OCI-LY7 (cell line): ENCODE results near the gene CBFA2T3. TPM values are rescaled to one million over a fixed set of nuclear protein-coding genes. Genes with fewer than 3 reads are reported as not detected.

Experiments
- BruUV-seq: library from RNA; stranded (reverse); fragments of 400-500 nt; replicated peaks from 2 replicates; lab custom pipeline; 2021; lab: Mats Ljungman, UMichigan
- CTCF ChIA-PET: fragments of 300-600 bp; sonication (Branson Sonifier 250); formaldehyde crosslinking; loops from one replicate; lab custom pipeline; 2022; ENCODE audit warnings: antibody characterized with exemption; ENCODE audit not compliant: unreplicated experiment; lab: Charles Lee
- POLR2A ChIA-PET: fragments of 300-600 bp; sonication (Branson Sonifier 250); formaldehyde crosslinking; loops from one replicate; lab custom pipeline; 2022; ENCODE audit warnings: antibody characterized with exemption; lab: Charles Lee
- DNase-seq: peaks from one replicate; pipeline ENCODE4 v3.0.0-alpha.2; 2015; ENCODE audit warnings: low spot score
- H2AFZ ChIP-seq: fragments of 200-600 bp; sonication (generic), shearing (Covaris generic); 2 replicates; pipeline ENCODE4 v1.6.1; 2014; ENCODE audit warnings: mild to moderate bottlenecking, antibody characterized with exemption, low read length, moderate library complexity
- H3K27ac ChIP-seq: fragments of 200-600 bp; sonication (generic); 2 replicates; pipeline ENCODE4 v1.5.1; 2014; ENCODE audit warnings: mixed run types, low read depth, mild to moderate bottlenecking, moderate library complexity, low read length, inconsistent platforms; ENCODE audit not compliant: poor library complexity, severe bottlenecking
- H3K36me3 ChIP-seq: fragments of 200-600 bp; sonication (generic); 2 replicates; pipeline ENCODE4 v1.6.1; 2014; ENCODE audit warnings: mild to moderate bottlenecking, antibody characterized with exemption, low read length, moderate library complexity, mixed read lengths; ENCODE audit not compliant: insufficient read depth
- H3K4me1 ChIP-seq: fragments of 200-600 bp; sonication (generic); 2 replicates; pipeline ENCODE4 v1.5.1; 2014; ENCODE audit warnings: mild to moderate bottlenecking, low read length; ENCODE audit not compliant: insufficient read depth, poor library complexity, severe bottlenecking
- H3K4me2 ChIP-seq: fragments of 200-600 bp; sonication (generic); 2 replicates; pipeline ENCODE4 v1.6.1; 2014; ENCODE audit warnings: mild to moderate bottlenecking, low read length
- H3K4me3 ChIP-seq: fragments of 200-600 bp; sonication (generic); 2 replicates; pipeline ENCODE4 v1.5.1; 2014; ENCODE audit warnings: mild to moderate bottlenecking, low read depth, low read length; ENCODE audit not compliant: poor library complexity, severe bottlenecking
- H3K79me2 ChIP-seq: fragments of 200-600 bp; sonication (generic); 2 replicates; pipeline ENCODE4 v1.6.1; 2016; ENCODE audit warnings: low read depth, mild to moderate bottlenecking, low read length, moderate library complexity, mixed read lengths; ENCODE audit not compliant: insufficient read depth
- H3K9me2 ChIP-seq: fragments of 200-600 bp; sonication (generic); 2 replicates; pipeline ENCODE4 v1.6.1; 2016; ENCODE audit warnings: mild to moderate bottlenecking, low read length, mixed read lengths; ENCODE audit not compliant: insufficient read depth
- H3K9me3 ChIP-seq: fragments of 200-600 bp; sonication (generic); 2 replicates; pipeline ENCODE4 v1.6.1; 2014; ENCODE audit warnings: mild to moderate bottlenecking, mixed run types, low read length, mixed read lengths
- H4K20me1 ChIP-seq: fragments of 200-600 bp; sonication (generic); 2 replicates; pipeline ENCODE4 v1.6.1; 2014; ENCODE audit warnings: mild to moderate bottlenecking, antibody characterized with exemption, low read length, moderate library complexity, mixed read lengths; ENCODE audit not compliant: insufficient read depth
- CTCF ChIP-seq: fragments of 200-600 bp; sonication (generic); conservative IDR thresholded peaks from 2 replicates; pipeline ENCODE4 v1.5.1; 2014; ENCODE audit warnings: mild to moderate bottlenecking, antibody characterized with exemption, low read length, moderate library complexity, mixed read lengths
- EZH2phosphoT487 ChIP-seq: fragments of 200-600 bp; sonication (generic); IDR thresholded peaks from 2 replicates; pipeline ENCODE4 v1.6.1; 2018; ENCODE audit warnings: low read depth, borderline replicate concordance, mild to moderate bottlenecking, mixed run types, antibody characterized with exemption, low read length, moderate library complexity, mixed read lengths
- intact Hi-C: fragments of 100-400 bp; cut with micrococcal nuclease; formaldehyde crosslinking; loops from one replicate; pipeline ENCODE4 v1.10.0; 2022; ENCODE audit not compliant: unreplicated experiment
- total RNA-seq, 2 experiments: library from RNA; depleted of rRNA in 1 of 2; stranded (reverse); fragments of >200 nt in 1 of 2; shearing (Covaris generic) in 1 of 2; gene quantifications; 2 replicates each; pipeline ENCODE4 v1.2.3, GENCODE V29; 2014 to 2022

The CBFA2T3 gene
- total RNA-seq, 2 experiments from 2014 or later = 1.1 to 48.0 TPM

- POLR2A ChIA-PET = no interaction called here
- no peaks in the 10 kb centered on the region for H3K36me3 ChIP-seq
- no peaks in the 10 kb centered on the region for H3K4me1 ChIP-seq
- no peak overlapping the region for H3K27ac ChIP-seq
- no peaks in the 10 kb centered on the region for H3K9me3 ChIP-seq
- intact Hi-C loops = no loop called here
- H2AFZ ChIP-seq = no peak overlapping the region
- H3K9me2 ChIP-seq = no peaks in the 10 kb centered on the region
- no peak overlapping the region for H3K4me2 ChIP-seq
- no peaks in the 10 kb centered on the region for H3K79me2 ChIP-seq
- BruUV-seq = no TSS peak
- CTCF ChIA-PET = no interaction called here
- DNase-seq = no peak
- H4K20me1 ChIP-seq = no peaks in the 10 kb centered on the region
- no peak overlapping the region for H3K4me3 ChIP-seq
- no peak for TF ChIP-seq CTCF
- TF ChIP-seq EZH2phosphoT487 = no peak
Observed at GRCh38 chr16:88881007-88881615, 95.9 kb downstream of the CBFA2T3 start.

GRCh38 chr16:88880226-88881006, 96.6 kb downstream of the CBFA2T3 start:
- intact Hi-C loops = no loop called here
- H3K79me2 ChIP-seq = no peaks in the 10 kb centered on the region
- DNase-seq = no peak
- no TSS peak for BruUV-seq
- no peak overlapping the region for H3K4me2 ChIP-seq
- H3K9me3 ChIP-seq = no peaks in the 10 kb centered on the region
- H2AFZ ChIP-seq = no peak overlapping the region
- CTCF ChIA-PET = no interaction called here
- no peaks in the 10 kb centered on the region for H3K36me3 ChIP-seq
- TF ChIP-seq EZH2phosphoT487 (no peak), CTCF (no peak)
- H3K27ac ChIP-seq = no peak overlapping the region
- no peaks in the 10 kb centered on the region for H3K4me1 ChIP-seq
- no peaks in the 10 kb centered on the region for H4K20me1 ChIP-seq
- POLR2A ChIA-PET = no interaction called here
- no peak overlapping the region for H3K4me3 ChIP-seq
- H3K9me2 ChIP-seq = no peaks in the 10 kb centered on the region

GRCh38 chr16:88879788-88880055, 97.3 kb downstream of the CBFA2T3 start:
- no peaks in the 10 kb centered on the region for H3K9me3 ChIP-seq
- POLR2A ChIA-PET = interaction anchor here (0.5 kb wide), 1 partner anchor 313 kb away, joined by 5 read pairs; no protein-coding TSS in a partner anchor
- TF ChIP-seq CTCF (no peak), EZH2phosphoT487 (no peak)
- no peaks in the 10 kb centered on the region for H4K20me1 ChIP-seq
- no peaks in the 10 kb centered on the region for H3K36me3 ChIP-seq
- no peak overlapping the region for H3K4me3 ChIP-seq
- DNase-seq = no peak
- no peak overlapping the region for H3K27ac ChIP-seq
- no peaks in the 10 kb centered on the region for H3K9me2 ChIP-seq
- no TSS peak for BruUV-seq
- intact Hi-C loops = no loop called here
- no peaks in the 10 kb centered on the region for H3K4me1 ChIP-seq
- no peaks in the 10 kb centered on the region for H3K79me2 ChIP-seq
- H2AFZ ChIP-seq = no peak overlapping the region
- no peak overlapping the region for H3K4me2 ChIP-seq
- CTCF ChIA-PET = no interaction called here
